A673 (cell line): ENCODE results near the gene PLB1. TPM values are rescaled to one million over a fixed set of nuclear protein-coding genes. Genes with fewer than 3 reads are reported as not detected.

ENCODE experiments used
- BruUV-seq: library from RNA; stranded (reverse); fragments of 400-500 nt; replicated peaks from 2 replicates; lab custom pipeline; 2021; lab: Mats Ljungman, UMichigan
- CTCF ChIA-PET: fragments of 300-600 bp; sonication (Branson Sonifier 250); formaldehyde crosslinking; loops from one replicate; lab custom pipeline; 2022; ENCODE audit warnings: antibody characterized with exemption; lab: Charles Lee
- POLR2A ChIA-PET: fragments of 300-600 bp; sonication (Branson Sonifier 250); formaldehyde crosslinking; loops from one replicate; lab custom pipeline; 2022; ENCODE audit warnings: antibody characterized with exemption; ENCODE audit not compliant: low non-redundant PET; lab: Charles Lee
- DNase-seq: peaks from one replicate; pipeline ENCODE4 v3.0.0-alpha.2; 2015; ENCODE audit warnings: low spot score
- H3K27ac ChIP-seq: fragments of 200-600 bp; sonication (generic); 2 replicates; pipeline ENCODE4 v1.5.1; 2016; ENCODE audit warnings: mixed run types, low read depth, mild to moderate bottlenecking, mixed read lengths, antibody characterized with exemption, low read length; ENCODE audit not compliant: poor library complexity, severe bottlenecking
- H3K27me3 ChIP-seq: fragments of 200-600 bp; sonication (generic); replicated peaks from 2 replicates; pipeline ENCODE4 v1.6.1; 2017; ENCODE audit warnings: mixed run types, low read depth, mild to moderate bottlenecking, mixed read lengths, antibody characterized with exemption, low read length; ENCODE audit not compliant: insufficient read depth, poor library complexity
- H3K36me3 ChIP-seq: fragments of 200-600 bp; sonication (generic); 2 replicates; pipeline ENCODE4 v1.6.1; 2016; ENCODE audit warnings: mixed run types, mild to moderate bottlenecking, mixed read lengths, antibody characterized with exemption, low read length; ENCODE audit not compliant: insufficient read depth, poor library complexity, severe bottlenecking
- H3K4me1 ChIP-seq: fragments of 200-600 bp; sonication (generic); 2 replicates; pipeline ENCODE4 v1.6.1; 2017; ENCODE audit warnings: mixed run types, mild to moderate bottlenecking, mixed read lengths, antibody characterized with exemption, low read length; ENCODE audit not compliant: insufficient read depth, poor library complexity, severe bottlenecking
- H3K4me3 ChIP-seq: fragments of 200-600 bp; sonication (generic); 2 replicates; pipeline ENCODE4 v1.5.1; 2016; ENCODE audit warnings: low read depth, mixed run types, mild to moderate bottlenecking, mixed read lengths, low read length; ENCODE audit not compliant: poor library complexity, severe bottlenecking
- H3K9me3 ChIP-seq: fragments of 200-600 bp; sonication (generic); 2 replicates; pipeline ENCODE4 v1.6.1; 2016; ENCODE audit warnings: mixed run types, low read depth, mild to moderate bottlenecking, mixed read lengths, antibody characterized with exemption, low read length; ENCODE audit not compliant: poor library complexity, severe bottlenecking
- CTCF ChIP-seq: fragments of 300-800, 200-600 bp; sonication (generic); conservative IDR thresholded peaks from 2 replicates; pipeline ENCODE4 v1.5.1; 2017; ENCODE audit warnings: low read depth, mild to moderate bottlenecking, antibody characterized with exemption, low read length, moderate library complexity, mixed read lengths
- EZH2 ChIP-seq: fragments of 200-600 bp; sonication (generic); IDR thresholded peaks from 2 replicates; pipeline ENCODE4 v1.6.1; 2017; ENCODE audit warnings: borderline replicate concordance, low read depth, mild to moderate bottlenecking, mixed read lengths, antibody characterized with exemption, low read length; ENCODE audit not compliant: poor library complexity, severe bottlenecking
- intact Hi-C: fragments of 100-400 bp; cut with micrococcal nuclease; formaldehyde crosslinking; loops from one replicate; pipeline ENCODE4 v1.10.0; 2022; ENCODE audit not compliant: unreplicated experiment
- total RNA-seq: library from RNA; stranded (reverse); gene quantifications from 2 replicates; pipeline ENCODE4 v1.2.3, GENCODE V29; 2021

PLB1 gene
- total RNA-seq, 1 experiment from 2014 or later = 0.39 TPM

GRCh38 chr2:28582595-28582994 is 86.7 kb downstream of the PLB1 start:
- H3K27me3 ChIP-seq = no peaks in the 10 kb centered on the region
- H3K9me3 ChIP-seq = no peaks in the 10 kb centered on the region
- H3K4me1 ChIP-seq = peaks cover 10% of the 10 kb centered on the region
- TF ChIP-seq CTCF (no peak), EZH2 (no peak)
- no peak overlapping the region for H3K27ac ChIP-seq
- ChIA-PET CTCF (no interaction called here), POLR2A (no interaction called here)
- DNase-seq = no peak
- intact Hi-C loops = no loop called here
- no peaks in the 10 kb centered on the region for H3K36me3 ChIP-seq
- no peak overlapping the region for H3K4me3 ChIP-seq
- no TSS peak for BruUV-seq

DNA sequence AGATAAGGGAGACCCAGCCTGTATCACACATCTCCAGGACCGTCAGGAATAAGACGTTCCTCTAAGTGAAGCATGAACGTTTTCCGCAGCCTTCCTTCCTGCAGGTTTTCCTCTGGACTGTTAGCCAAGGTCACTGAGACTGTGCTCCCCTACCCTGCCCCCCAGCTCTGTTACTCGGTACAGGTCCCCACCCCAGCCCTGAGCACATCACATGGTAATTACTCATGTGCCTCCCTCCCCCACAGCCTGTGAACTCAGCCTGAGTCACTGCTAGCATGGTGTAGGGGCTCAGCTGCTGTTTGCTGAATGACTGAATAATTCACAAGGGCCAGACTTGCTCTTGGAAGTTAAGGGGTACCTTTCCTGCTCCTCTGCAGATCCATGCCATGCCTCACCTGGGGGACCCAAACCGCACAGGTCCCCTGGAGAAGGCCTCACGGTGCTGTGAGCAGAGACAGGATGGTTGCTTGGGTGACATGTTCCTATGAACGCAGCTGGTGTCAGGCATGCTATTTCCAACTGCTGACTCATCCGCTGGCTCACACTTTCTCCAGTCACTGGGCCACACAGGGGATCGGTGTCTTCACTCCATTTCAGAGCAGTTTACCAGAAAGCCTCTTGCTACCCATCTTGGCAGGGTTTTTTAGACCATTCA is 88.2 kb downstream of the PLB1 start:
- POLR2A ChIA-PET = no interaction called here

GRCh38 chr2:28586867-28587266 is 91.0 kb downstream of the PLB1 start:
- no peak overlapping the region for H3K27ac ChIP-seq
- ChIA-PET POLR2A (no interaction called here), CTCF (interaction anchor here (1.0 kb wide), 1 partner anchor 20 kb away, joined by 6 read pairs; no protein-coding TSS in a partner anchor)
- H3K4me3 ChIP-seq = no peak overlapping the region
- H3K27me3 ChIP-seq = no peaks in the 10 kb centered on the region
- peaks cover 10% of the 10 kb centered on the region for H3K4me1 ChIP-seq
- no peak for DNase-seq
- TF ChIP-seq CTCF = no peak
- H3K9me3 ChIP-seq = no peaks in the 10 kb centered on the region
- BruUV-seq = no TSS peak
- intact Hi-C loops = no loop called here
- no peaks in the 10 kb centered on the region for H3K36me3 ChIP-seq

More for the DNA sequence above, 88.2 kb downstream of the PLB1 start:
- Histone ChIP-seq H3K4me3 (no peak overlapping the region), H3K27me3 (no peaks in the 10 kb centered on the region), H3K36me3 (no peaks in the 10 kb centered on the region), H3K9me3 (no peaks in the 10 kb centered on the region), H3K27ac (no peak overlapping the region), H3K4me1 (peaks cover 10% of the 10 kb centered on the region)
- intact Hi-C loops = no loop called here
- TF ChIP-seq EZH2 (no peak), CTCF (no peak)
- CTCF ChIA-PET = interaction anchor here (1.0 kb wide), 1 partner anchor 10 kb away, joined by 4 read pairs; no protein-coding TSS in a partner anchor
- no TSS peak for BruUV-seq
- peak; percentile 73 for DNase-seq
